Measurements from ENCODE around the gene PBX1. TPM values are rescaled to one million over a fixed set of nuclear protein-coding genes. Genes with fewer than 3 reads are reported as not detected.

PBX1 gene
- total and polyA plus RNA-seq, 2 donors (not counting 3 experiments of a cell fraction or from before 2014, with no cell fraction given), result 10.7 to 24.1 TPM

GRCh38 chr1:164858096-164858632 lies 299.2 kb downstream of the PBX1 start:
- Histone ChIP-seq H3K27me3 (ENCODE audit: control insufficient read depth in 2 of 2, insufficient read depth in 2 of 2, low read length in 2 of 2) (no peaks in the 10 kb centered on the region), H3K27ac (ENCODE audit: insufficient read depth, low read depth, low read length) (no peak overlapping the region), H3K9me1 (replicated peaks; ENCODE audit: control insufficient read depth, extremely low read depth, insufficient read depth, low read length) (no peaks in the 10 kb centered on the region), H3K4me3 (replicated peaks in 1 of 3; ENCODE audit: insufficient read depth in 1 of 3, low read depth in 1 of 3, low read length in 3 of 3) (no peak overlapping the region), H3K9me3 (replicated peaks; ENCODE audit: control insufficient read depth, insufficient read depth, low read length) (no peaks in the 10 kb centered on the region), H3K9ac (replicated peaks; ENCODE audit: extremely low read depth, insufficient read depth, low read length) (no peak overlapping the region), H3K36me3 (ENCODE audit: control insufficient read depth in 2 of 2, extremely low read depth in 1 of 2, insufficient read depth in 2 of 2, low read length in 2 of 2) (no peaks in the 10 kb centered on the region), H3K4me1 (ENCODE audit: control insufficient read depth, extremely low read depth, insufficient read depth, low read length) (no peaks in the 10 kb centered on the region), H2AFZ (ENCODE audit: low read depth, low read length) (no peak overlapping the region), H3K79me2 (ENCODE audit: control insufficient read depth, insufficient read depth, low read length) (no peaks in the 10 kb centered on the region), H4K20me1 (replicated peaks; ENCODE audit: control insufficient read depth, extremely low read depth, insufficient read depth, low read length) (no peaks in the 10 kb centered on the region), H3K4me2 (ENCODE audit: insufficient read depth, low read length) (no peak overlapping the region)
- intact Hi-C loops (cut with micrococcal nuclease), result no loop called here
- BruUV-seq (replicated peaks), result no TSS peak
- TF ChIP-seq POLR2AphosphoS5 (IDR thresholded peaks at IDR 0.05; ENCODE audit: insufficient read depth, low read depth, low read length), result no peak
- TF ChIP-seq FOS (IDR thresholded peaks at IDR 0.05; ENCODE audit: borderline replicate concordance, insufficient read depth, low read length), result no peak
- no peak for TF ChIP-seq EZH2 (IDR thresholded peaks at IDR 0.05; ENCODE audit: borderline replicate concordance, low read depth, low read length, severe bottlenecking)
- TF ChIP-seq, protein P1, sequence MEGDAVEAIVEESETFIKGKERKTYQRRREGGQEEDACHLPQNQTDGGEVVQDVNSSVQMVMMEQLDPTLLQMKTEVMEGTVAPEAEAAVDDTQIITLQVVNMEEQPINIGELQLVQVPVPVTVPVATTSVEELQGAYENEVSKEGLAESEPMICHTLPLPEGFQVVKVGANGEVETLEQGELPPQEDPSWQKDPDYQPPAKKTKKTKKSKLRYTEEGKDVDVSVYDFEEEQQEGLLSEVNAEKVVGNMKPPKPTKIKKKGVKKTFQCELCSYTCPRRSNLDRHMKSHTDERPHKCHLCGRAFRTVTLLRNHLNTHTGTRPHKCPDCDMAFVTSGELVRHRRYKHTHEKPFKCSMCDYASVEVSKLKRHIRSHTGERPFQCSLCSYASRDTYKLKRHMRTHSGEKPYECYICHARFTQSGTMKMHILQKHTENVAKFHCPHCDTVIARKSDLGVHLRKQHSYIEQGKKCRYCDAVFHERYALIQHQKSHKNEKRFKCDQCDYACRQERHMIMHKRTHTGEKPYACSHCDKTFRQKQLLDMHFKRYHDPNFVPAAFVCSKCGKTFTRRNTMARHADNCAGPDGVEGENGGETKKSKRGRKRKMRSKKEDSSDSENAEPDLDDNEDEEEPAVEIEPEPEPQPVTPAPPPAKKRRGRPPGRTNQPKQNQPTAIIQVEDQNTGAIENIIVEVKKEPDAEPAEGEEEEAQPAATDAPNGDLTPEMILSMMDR (IDR thresholded peaks at IDR 0.05; ENCODE audit: extremely low read depth in 1 of 2, insufficient read depth in 1 of 2, low read depth in 1 of 2, low read length in 2 of 2), result no peak
- no peak for TF ChIP-seq JUN (IDR thresholded peaks at IDR 0.05; ENCODE audit: borderline replicate concordance, insufficient read depth, insufficient read length, low read depth)
- TF ChIP-seq GATA2 (IDR thresholded peaks at IDR 0.05; ENCODE audit: insufficient read depth, insufficient read length, low read depth, low read length), result no peak
- no peak for TF ChIP-seq MAX (IDR thresholded peaks at IDR 0.05; ENCODE audit: insufficient read depth, insufficient read length)
- TF ChIP-seq MYC (IDR thresholded peaks at IDR 0.05; ENCODE audit: low read depth, low read length), result no peak
- TF ChIP-seq POLR2A (IDR thresholded peaks at IDR 0.05; ENCODE audit: low read depth, low read length), result no peak
- dilution Hi-C loops (cut with MboI; ENCODE audit: extremely low pct_ligation_motif_present, low sequenced_read_pairs), result no loop called here
- POLR2A ChIA-PET, result interaction anchor here (0.7 kb wide), 1 partner anchor 160 kb away, joined by 4 read pairs; no protein-coding TSS in a partner anchor
- CTCF ChIA-PET, result no interaction called here
- DNase-seq (ENCODE audit: low read depth, low spot score) (no peak), FAIRE-seq (no peak)
